Astrocyte of the spinal cord (primary cell): ENCODE data around the gene HIGD1B.

Experiments
- DNase-seq: peaks from one replicate; pipeline ENCODE4 v3.0.0; 2011; ENCODE audit warnings: low read depth, low spot score
- H3K4me3 ChIP-seq: 2 replicates; pipeline ENCODE4 v1.5.1; 2011; ENCODE audit warnings: low read depth, mild to moderate bottlenecking, low read length, moderate library complexity
- in situ Hi-C: cut with HindIII; loops from 2 replicates; pipeline ENCODE4 v1.10.0; 2017; ENCODE audit warnings: low sequenced_read_pairs
- TF ChIP-seq, protein P1 (sequence below): IDR thresholded peaks from 2 replicates; pipeline ENCODE4 v1.5.1; 2012; ENCODE audit warnings: low read depth, mild to moderate bottlenecking, low read length, inconsistent platforms

The HIGD1B gene

DNA sequence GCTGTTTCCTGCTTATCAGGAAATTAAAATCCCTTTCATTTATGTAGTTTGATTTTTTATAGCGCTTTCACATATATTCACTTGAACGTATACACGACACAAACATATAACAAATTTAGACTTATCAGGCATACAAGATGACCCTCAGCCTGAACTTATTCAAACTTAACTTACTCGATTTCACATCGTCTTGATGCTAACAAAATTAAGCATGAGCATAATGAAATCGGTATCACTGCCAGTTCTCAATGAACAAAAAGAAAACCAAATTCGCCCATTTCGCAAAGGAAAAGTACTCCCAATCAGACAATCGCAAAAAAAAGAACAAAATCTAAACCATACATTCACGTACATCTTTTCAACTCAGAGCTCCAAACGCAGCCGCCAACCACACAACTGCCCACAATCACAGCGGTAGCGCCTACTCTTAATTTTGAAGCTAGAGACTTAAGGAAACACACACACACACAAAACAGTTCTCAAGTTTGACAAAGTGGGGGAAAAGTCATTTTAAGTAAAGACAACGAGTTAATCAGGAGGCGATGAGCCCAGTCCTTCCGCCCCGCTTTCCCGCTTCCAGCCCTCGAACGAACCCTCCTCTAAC, 18.7 kb upstream of the HIGD1B start:
- DNase-seq = peak; percentile 45
- in situ Hi-C loops = no loop called here
- peak overlapping the region; percentile 86 for H3K4me3 ChIP-seq
- TF ChIP-seq, protein P1, sequence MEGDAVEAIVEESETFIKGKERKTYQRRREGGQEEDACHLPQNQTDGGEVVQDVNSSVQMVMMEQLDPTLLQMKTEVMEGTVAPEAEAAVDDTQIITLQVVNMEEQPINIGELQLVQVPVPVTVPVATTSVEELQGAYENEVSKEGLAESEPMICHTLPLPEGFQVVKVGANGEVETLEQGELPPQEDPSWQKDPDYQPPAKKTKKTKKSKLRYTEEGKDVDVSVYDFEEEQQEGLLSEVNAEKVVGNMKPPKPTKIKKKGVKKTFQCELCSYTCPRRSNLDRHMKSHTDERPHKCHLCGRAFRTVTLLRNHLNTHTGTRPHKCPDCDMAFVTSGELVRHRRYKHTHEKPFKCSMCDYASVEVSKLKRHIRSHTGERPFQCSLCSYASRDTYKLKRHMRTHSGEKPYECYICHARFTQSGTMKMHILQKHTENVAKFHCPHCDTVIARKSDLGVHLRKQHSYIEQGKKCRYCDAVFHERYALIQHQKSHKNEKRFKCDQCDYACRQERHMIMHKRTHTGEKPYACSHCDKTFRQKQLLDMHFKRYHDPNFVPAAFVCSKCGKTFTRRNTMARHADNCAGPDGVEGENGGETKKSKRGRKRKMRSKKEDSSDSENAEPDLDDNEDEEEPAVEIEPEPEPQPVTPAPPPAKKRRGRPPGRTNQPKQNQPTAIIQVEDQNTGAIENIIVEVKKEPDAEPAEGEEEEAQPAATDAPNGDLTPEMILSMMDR = no peak

DNA sequence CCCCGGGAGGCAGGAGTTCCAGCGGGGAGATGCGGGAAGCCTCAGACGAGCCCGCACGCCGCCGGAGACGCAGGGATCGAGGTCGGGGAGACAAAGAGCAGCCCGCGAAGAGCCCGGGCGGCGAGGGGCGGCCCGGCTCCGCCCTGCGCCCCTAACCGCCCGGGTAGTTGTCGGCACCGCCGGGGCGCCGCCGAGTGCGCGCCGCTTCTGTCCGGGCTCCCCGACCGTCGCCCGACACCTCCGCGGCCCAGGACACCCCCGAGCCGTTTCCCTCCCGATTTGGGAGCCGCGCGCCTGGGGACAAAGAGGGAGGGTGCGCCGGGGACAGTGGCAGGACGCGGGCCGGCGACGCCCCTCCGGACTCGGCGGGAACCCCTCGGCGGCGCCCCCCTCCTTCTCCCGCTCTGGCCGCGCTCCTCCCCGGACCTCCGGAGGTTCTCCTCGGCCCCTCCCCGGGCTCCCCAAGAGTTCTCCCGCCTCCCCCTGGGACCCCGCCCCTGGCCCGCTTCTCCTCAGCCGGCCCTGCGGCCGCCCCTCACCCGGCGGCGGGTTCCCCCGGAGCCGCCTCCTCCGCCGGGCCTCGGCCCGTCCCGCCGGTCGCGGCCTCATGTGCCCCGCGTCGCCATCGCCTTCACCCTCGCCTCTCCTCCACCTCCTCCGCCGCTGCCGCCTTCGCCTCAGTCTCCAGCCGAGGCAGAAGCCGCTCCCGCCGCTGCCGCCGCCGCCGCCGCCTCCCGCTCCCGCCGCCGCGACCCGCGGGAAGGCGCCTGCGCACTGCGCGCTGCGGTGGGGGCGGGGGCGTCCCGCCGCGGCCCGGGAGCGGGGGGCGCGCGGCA, 17.9 kb upstream of the HIGD1B start, which contains the start of gene GJC1:
GJC1 (minus strand) TSS at position 765 of the 836 bp plus-strand sequence. CDS start 24,470 bp downstream, outside the sequence.
- H3K4me3 ChIP-seq = peak within 1 kb of the TSS; percentile 86
- TF ChIP-seq, protein P1 = no peak
- peak; percentile 43 for DNase-seq
- in situ Hi-C loops = no loop called here

DNA sequence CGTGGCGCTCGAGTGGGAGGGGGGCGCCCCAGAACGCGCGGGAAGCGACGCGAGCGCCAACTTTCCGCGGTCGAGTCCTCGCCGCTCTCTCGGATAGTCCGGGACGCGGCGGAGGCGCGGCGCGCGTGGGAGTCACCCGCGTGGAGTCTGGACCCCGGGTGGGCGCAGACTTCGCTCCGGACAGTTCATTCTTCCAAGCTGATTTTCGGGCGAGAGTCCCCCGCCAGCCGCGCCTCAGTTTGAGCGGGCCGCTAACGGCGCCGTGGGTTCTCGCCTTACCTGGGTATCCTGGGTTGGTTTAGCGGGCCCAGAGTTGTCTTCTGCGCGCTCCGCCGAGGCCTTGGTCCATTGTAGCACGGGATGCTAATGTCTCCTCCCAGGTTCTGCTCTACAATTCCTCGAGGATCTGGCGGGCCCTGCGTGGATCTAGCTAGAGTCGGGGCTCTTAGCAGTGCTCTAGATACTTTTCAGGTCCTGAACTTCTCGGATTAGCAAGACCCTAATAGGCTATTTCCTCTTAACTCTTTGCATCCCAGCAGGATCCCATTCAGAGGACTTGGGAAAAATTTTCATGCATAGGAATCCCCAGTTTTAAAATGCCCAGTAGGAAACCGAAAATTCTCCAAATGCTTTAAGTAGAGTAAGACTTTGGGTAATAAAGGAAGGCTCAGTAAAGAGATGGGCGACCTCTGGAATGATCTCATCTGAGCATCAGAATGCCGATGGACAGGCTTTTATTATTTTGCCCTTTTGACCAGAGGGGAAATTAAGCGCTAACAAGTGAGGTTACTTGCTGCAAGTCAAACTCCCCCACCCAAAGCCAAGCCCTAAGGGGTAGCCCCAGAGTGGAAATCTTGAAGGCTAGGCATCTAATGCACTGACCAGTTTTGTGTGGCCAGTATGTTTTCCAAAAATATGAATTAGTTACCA, 17.1 kb upstream of the HIGD1B start:
- TF ChIP-seq, protein P1 = no peak
- DNase-seq = peak; percentile 32
- in situ Hi-C loops = no loop called here
- peak overlapping the region; percentile 86 for H3K4me3 ChIP-seq

DNA sequence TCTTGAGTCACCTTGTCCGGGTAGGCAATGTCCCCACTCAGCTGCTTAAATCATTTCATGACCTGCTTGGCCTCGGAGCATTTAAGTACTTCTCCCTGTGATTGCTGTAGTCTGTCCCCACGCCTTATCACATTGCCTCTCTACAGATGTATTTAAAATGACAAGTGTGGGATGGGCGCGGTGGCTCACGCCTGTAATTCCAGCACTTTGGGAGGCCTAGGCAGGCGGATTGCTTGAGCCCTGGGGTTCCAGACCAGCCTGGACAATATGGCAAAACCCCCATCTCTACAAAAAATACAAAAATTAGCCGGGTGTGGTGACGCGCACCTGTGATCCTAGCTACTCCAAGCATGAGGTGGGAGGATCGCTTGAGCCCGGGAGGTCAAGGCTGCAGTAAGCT, 16.3 kb upstream of the HIGD1B start:
- no peak for DNase-seq
- H3K4me3 ChIP-seq = no peak overlapping the region
- TF ChIP-seq, protein P1 = no peak
- in situ Hi-C loops = no loop called here

DNA sequence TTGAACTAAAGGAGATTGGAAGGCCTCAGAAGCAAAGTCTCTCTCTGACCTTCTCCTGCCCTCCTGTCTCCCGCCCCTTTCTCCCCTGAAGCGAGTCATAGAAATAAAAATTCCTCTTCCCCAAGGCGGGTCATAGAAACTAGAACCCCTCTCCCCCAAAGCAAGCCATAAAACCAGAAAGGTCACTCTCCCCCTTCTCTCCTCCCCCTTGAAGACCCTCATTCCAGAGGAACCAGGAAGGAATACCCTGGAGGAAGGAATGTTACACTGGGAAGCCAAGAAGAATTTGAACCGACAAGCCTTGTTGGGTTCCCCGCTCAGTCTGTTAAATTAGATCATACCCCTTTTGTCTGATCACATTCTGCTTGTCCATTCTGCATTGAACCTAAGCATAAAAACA, 14.9 kb upstream of the HIGD1B start:
- no peak for DNase-seq
- H3K4me3 ChIP-seq = no peak overlapping the region
- in situ Hi-C loops = no loop called here
- TF ChIP-seq, protein P1 = no peak

DNA sequence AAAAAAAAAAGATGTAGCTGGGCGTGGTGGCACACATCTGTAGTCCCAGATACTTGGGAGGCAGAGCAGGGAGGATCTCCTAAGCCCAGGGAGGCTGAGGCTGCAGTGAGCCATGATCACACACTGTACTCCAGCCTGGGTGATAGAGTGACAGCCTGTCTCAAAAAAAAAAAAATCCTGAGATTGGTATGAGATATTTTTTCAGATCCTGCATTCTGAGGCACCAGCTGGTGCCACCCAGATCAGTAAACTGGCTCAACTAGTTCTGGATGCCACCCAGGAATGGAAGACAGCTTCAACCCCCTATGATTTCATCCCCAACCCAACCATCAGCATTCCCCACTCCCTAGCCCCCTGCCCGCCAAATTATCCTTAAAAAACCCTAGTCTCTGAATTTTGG, 10.5 kb upstream of the HIGD1B start:
- TF ChIP-seq, protein P1 = no peak
- no peak for DNase-seq
- in situ Hi-C loops = no loop called here
- no peak overlapping the region for H3K4me3 ChIP-seq
